Eye (tissue), 1 donor: ENCODE results near the gene MRPS30.
"Not testable (repeated sequence)": the region's sequence is repeated elsewhere in the genome, so short reads cannot be mapped to it uniquely, and the experiment has no call there.

Source experiments
- DNase-seq: peaks from one replicate; pipeline ENCODE4 v3.0.0-alpha.2; 2015

The MRPS30 gene

GRCh38 chr5:44808435-44809214, at the start of gene MRPS30:
MRPS30 (plus strand) TSS chr5:44808947; CDS start chr5:44808963, 16 bp downstream.
- DNase-seq = peak; percentile 100

- no peak for DNase-seq
Measured at GRCh38 chr5:44769200-44769876, 39.4 kb upstream of the MRPS30 start.

- DNase-seq = no peak
Measured at GRCh38 chr5:44769877-44770209, 38.9 kb upstream of the MRPS30 start.

GRCh38 chr5:44770780-44771717, 37.7 kb upstream of the MRPS30 start:
- no peak for DNase-seq

- DNase-seq = not testable (repeated sequence)
Measured at GRCh38 chr5:44772397-44772796, 36.4 kb upstream of the MRPS30 start.

GRCh38 chr5:44774279-44774880, 34.4 kb upstream of the MRPS30 start:
- DNase-seq = peak; percentile 82

- DNase-seq = no peak
Measured at GRCh38 chr5:44779167-44779566, 29.6 kb upstream of the MRPS30 start.

GRCh38 chr5:44783634-44784315, 25.0 kb upstream of the MRPS30 start:
- DNase-seq = no peak

- no peak for DNase-seq
Measured at GRCh38 chr5:44787731-44788130, 21.0 kb upstream of the MRPS30 start.

GRCh38 chr5:44789372-44789995, 19.3 kb upstream of the MRPS30 start:
- not testable (repeated sequence) for DNase-seq

GRCh38 chr5:44792031-44792673, 16.6 kb upstream of the MRPS30 start:
- not testable (repeated sequence) for DNase-seq

- DNase-seq = no peak
Measured at GRCh38 chr5:44794371-44794770, 14.4 kb upstream of the MRPS30 start.

GRCh38 chr5:44795496-44795895, 13.3 kb upstream of the MRPS30 start:
- no peak for DNase-seq

- DNase-seq = no peak
Measured at GRCh38 chr5:44797841-44798240, 10.9 kb upstream of the MRPS30 start.

GRCh38 chr5:44801992-44802391, 6.8 kb upstream of the MRPS30 start:
- DNase-seq = no peak

GRCh38 chr5:44806608-44807007, 2.1 kb upstream of the MRPS30 start:
- no peak for DNase-seq

- DNase-seq = no peak
Measured at GRCh38 chr5:44807269-44807668, 1.5 kb upstream of the MRPS30 start.

GRCh38 chr5:44809215-44809955, 638 bp downstream of the MRPS30 start:
- DNase-seq = peak; percentile 87

- no peak for DNase-seq
Measured at GRCh38 chr5:44809956-44810420, 1.2 kb downstream of the MRPS30 start.

GRCh38 chr5:44814761-44815160, 6.0 kb downstream of the MRPS30 start:
- no peak for DNase-seq
